ENCODE measurements around the gene ADGRD2.
A peak's percentile ranks its signal among the peaks of the same experiment; 100 is the strongest.
"Not testable (repeated sequence)": the region's sequence is repeated elsewhere in the genome, so short reads cannot be mapped to it uniquely, and the experiment has no call there.

ADGRD2 gene, protein sequence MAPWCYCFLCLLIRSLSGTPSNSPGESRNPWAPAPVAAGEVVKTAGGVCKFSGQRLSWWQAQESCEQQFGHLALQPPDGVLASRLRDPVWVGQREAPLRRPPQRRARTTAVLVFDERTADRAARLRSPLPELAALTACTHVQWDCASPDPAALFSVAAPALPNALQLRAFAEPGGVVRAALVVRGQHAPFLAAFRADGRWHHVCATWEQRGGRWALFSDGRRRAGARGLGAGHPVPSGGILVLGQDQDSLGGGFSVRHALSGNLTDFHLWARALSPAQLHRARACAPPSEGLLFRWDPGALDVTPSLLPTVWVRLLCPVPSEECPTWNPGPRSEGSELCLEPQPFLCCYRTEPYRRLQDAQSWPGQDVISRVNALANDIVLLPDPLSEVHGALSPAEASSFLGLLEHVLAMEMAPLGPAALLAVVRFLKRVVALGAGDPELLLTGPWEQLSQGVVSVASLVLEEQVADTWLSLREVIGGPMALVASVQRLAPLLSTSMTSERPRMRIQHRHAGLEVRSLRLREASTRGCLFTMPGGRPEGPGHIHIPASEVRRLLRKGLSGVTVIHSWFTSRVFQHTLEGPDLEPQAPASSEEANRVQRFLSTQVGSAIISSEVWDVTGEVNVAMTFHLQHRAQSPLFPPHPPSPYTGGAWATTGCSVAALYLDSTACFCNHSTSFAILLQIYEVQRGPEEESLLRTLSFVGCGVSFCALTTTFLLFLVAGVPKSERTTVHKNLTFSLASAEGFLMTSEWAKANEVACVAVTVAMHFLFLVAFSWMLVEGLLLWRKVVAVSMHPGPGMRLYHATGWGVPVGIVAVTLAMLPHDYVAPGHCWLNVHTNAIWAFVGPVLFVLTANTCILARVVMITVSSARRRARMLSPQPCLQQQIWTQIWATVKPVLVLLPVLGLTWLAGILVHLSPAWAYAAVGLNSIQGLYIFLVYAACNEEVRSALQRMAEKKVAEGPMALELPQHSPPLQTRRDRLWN

DNA sequence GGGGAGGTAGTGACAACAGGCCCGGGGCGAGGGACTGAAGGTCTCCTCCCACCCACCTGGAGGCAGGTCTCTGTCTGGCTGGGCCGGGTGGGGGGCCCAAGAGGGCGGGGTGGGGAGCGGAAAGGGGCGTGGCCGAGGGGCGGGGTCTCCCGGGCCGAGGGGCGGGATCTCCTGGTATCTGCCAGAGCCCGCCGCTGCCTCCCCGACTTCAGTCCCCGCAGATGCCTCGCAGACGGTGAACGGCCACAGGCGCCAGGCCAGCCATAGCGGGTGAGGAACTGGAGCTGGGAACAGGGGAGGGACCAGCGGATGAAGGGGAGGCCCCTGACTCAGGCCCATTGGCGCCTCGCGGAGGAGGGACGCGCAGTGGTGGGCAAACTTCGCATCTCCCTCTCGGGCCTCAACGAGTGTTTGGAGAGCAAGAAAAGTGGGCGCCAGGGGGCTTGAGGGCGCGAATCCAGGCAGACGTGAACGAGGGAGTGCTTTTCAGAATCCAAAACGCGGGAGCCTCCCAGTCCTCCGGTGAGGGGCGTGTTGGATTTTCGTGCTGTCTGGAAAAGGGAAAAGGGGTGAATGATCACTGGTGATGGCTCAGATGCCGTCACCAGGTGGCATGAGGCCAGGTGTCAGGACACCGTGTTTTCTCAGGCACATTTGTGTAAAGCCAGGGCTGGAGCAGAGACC, at the start of gene ADGRD2:
Gene ADGRD2, plus strand, starts transcription at position 211 of the 684 bp plus-strand sequence. CDS start 1,216 bp downstream, outside the sequence.
- no peak for DNase-seq (ENCODE audit: low read depth)

DNA sequence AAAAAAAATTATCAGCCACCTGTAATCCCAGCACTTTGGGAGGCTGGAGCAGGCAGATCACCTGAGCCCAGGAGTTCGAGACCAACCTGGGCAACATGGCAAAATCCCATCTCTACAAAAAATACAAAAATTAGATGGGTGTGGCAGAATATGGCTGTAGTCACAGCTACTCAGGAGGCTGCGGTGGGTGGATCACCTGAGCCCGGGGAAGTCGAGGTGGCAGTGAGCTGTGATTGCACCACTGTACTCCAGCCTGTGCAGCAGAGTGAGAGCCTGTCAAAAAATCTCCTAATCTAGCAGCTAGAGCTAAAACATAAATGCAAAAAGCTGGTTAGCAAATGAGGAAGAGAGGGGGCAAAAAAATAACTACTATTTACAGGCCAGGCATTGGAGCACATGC, 47.0 kb upstream of the ADGRD2 start:
- DNase-seq (ENCODE audit: low read depth), result no peak

DNA sequence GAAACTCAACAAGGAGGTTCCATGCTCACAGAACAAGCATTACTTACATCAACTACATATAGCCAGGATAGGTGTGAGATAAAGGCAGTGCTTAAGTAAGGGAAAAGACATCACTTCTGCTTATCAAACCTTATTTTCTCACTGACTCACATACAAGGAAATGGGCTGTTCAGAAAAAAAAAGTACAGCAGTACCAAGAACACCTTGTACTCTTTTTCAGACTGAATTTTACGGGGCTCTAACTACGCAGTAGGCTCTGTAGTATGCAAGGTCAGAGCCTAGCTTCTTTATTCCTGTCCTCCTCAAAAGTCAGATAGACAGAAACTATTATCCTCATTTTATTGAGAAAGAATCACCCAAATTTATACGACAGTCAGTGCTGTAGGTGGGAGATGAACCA, 40.8 kb upstream of the ADGRD2 start:
- DNase-seq (ENCODE audit: low read depth), result no peak

DNA sequence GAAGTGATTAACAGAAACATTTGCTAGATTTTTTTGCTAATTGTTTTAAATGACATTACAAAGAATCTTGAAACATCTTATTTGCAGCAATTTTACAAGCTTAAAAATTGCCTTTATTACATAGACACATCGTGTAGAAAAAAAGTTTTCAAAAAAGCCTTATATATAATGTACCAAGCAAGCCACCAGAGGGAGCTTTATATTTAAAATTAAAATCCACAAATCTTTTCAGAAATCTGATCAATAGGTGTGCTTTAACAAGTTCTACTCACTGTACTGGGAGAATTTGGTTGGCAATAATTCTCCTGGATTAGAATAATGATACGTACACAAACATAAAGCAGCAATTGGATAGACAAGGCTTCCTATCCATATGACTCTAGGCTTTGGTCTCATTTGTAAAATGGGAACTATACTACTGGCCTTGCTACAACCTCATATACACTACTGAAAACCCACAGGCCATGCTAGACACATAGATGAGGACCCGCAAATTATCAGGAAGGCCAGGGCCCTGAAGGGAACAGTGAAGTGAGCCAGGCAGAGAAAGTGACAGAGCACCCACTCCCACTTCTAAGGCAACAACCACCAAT, 39.8 kb upstream of the ADGRD2 start:
- DNase-seq (ENCODE audit: low read depth), result no peak

DNA sequence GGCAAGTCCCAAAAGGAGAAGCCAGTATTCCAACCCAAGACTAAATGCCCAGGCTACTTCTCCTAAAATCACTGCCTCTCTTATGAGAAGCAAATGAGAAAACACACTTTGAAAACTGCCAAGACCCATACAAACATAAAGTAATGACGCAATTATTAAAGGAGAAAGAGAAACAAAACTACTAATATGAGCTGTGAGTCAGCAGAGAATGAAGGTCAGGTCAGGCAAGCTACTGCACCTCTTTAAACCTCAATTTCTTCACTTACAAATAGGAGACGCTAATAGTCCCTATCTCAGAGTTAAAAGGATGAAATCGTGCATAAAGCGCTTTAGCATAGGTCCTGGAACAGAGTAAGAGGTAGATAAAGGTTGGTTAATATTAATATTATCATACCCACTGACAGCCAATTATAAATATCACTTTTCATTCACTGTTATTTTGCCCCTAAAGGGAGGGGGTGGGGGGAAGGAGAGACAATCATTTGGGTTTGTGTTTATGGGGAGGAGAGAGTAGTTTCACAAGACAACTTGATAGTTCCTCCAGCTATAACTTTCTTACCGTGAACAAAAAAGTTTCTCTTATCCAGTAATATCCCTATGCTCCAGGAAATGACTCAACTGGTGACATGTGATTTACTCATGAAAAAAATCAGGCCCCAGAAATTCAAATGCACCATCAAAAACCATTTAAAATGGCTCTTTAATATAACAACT, 38.6 kb upstream of the ADGRD2 start:
- no peak for DNase-seq (ENCODE audit: low read depth)

DNA sequence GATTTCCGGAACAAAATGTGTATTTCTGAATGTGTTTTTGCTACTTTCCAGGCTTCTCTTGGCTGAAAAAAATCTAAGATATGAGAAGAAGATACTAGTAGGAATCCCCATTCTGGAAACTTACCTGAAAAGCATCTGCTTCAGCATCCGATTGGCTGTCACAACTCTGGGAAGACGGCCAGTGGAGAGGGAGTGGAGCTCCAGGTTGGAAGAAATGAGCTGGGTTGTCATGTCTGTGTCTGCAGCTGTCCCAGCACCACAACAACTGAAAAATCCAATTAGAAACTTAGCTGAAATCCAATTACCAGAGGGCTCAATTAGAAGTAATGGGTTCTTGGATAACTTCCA, 38.0 kb upstream of the ADGRD2 start:
- no peak for DNase-seq (ENCODE audit: low read depth)

DNA sequence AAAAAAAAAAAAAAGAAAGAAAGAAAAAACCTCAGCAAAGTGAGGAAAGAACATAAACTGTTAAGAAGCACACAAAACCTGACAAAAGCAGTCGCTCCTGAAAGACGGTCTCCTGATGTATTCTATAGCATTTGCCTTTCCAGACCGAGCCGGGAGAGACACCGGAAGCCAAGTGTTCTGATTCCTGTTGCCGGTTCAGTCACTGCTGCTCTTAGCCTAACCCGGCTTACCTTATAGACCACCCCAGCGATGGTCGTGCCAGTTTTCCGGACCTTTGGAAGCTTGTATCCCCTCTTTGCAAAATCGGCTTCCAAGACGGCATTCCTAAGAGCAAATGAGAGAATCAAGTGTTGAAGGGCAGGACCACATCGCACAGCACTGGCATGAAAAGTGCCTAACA, 35.6 kb upstream of the ADGRD2 start:
- no peak for DNase-seq (ENCODE audit: low read depth)

DNA sequence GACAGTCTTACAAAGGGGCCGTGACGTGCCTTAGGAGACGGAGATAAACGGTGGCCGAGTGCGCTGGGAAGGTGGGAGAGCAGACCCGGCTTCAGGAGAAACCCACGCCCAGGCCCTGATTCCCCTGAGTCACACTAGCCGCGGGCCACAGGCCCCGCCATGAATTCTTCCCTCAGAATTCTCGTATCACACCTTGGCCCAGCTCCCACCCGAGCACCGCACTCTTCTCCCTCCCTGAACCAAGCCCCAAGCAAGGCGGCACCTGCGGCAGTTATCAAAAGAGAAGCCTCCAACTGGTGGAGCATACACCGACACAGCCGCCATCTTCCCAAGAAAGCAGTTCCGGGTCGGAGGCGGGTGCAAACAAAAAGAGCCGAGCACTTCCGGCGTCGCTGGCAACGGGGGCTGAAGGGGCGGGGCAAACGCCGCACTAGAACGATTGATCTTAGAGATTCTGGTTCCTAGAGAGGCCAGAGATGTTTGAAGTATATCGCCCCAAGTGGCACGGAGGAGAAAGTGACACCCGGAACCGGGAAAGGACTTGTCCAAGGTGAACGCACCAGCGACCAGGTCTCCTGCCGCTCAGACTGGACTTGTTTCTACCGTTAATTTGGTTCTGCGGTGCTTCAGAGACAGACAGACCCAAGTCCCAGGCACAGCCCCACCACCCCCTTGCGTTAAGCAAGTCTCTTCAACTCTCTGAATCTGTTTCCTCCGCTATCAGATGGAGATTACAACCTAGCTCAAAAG, 35.0 kb upstream of the ADGRD2 start, which contains the start of gene PSMB7:
Gene PSMB7, minus strand, starts transcription at position 341 of the 750 bp plus-strand sequence. Its CDS starts 17 bp downstream, at position 324.
- DNase-seq (ENCODE audit: low read depth), result peak; percentile 97

DNA sequence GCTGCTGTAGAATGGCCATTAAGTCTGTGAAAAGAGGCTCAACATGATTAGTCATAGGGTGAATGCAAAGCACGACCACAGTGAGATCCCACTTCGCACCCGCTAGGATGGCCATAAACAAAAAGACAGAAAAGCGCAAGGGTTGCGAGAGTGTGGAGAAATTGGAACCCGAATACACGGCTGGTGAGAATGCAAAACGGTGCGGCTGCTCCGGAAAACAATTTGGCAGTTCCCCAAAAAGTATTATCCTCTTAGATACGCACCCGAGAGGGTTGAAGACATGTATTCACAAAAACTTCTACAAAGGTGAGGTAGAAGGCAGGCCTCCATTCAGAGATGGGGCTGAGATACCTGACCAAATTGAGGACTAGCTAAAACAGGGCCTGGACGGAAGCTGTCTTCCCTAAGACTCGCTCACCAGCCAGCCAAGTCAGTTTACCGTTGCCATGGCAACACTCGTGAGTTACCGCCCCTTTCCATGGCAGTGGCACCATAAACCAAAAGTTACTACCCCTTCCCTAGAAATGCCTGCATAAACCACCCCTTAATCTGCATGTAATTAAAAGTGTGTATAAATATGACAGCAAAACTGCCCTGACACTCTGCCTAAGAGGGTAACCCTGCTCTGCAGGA, 34.3 kb upstream of the ADGRD2 start:
- no peak for DNase-seq (ENCODE audit: low read depth)

DNA sequence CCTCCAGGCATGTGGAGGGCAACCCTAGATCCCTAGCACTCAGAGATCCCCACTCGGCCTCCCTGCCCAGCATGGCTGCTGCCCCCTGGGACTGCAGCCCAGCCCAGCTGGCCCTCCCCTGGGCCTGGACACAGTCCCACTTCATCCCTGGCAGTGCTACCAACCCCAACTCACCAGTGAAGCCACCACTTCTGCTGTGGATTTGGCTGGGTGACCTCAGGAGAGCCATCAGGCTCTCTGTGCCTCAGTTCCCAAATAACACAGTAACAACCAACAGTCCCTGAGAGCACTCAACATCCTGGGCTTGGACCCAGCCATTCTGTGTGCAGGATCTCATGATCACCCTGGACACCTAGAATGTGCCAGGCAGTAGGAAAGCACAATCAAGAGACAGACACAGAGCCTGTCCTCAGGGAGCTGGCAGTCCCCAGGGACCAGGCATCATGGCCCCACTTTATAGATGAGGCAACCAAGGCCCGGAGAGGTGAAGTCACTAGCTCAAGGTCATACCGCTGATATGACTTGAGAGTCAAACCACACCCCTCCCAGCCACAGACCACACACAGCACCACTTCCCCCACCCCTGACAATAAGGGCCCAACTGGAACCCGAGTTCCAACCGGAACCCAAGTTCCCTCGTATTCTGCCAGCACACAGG, 30.3 kb upstream of the ADGRD2 start:
- DNase-seq (ENCODE audit: low read depth), result no peak

DNA sequence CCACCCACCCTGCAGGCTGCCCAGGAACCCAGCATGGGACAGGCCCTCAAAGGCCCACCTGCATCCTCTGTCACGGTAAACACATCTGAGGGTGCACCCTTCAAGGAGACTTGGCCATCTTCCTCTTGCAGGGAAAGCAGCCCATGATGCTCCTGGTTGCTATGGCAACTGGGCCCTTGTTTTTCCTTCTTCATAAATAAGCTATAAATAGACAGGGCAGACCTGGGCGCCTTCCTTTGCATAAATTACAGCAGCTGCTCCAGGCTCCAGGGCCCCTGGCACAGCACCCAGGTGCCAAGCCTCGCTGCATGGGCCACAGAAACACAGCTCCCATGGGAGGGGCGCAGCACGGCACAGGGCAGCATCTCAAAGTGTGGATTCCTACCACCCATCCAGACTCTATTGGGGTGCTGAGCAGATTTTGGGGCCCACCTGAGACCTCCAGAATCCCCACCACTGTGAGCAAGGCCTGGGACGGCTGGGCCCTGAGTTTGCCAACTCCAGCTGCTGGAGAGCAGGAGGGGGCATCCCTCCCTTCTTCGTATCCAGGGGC, 29.2 kb upstream of the ADGRD2 start:
- no peak for DNase-seq (ENCODE audit: low read depth)

DNA sequence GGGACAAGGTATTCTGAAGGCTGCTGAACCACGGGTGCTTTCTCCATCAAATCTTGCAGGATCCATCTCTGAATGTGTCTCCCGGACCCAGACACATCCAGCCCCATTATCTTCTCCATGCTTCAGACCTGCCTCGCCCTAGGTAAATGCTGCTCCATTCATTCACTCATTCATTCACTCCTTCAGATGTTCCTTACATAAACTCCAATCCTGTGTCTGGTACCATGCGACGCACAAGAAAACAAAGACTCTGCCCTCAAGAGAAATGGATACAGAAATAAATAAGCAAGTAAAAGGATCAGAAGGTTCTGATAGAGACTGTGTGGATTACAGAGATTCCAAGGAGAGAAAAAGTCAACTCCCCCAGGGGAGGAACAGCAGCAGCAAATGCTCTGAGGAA, 27.1 kb upstream of the ADGRD2 start:
- no peak for DNase-seq (ENCODE audit: low read depth)

DNA sequence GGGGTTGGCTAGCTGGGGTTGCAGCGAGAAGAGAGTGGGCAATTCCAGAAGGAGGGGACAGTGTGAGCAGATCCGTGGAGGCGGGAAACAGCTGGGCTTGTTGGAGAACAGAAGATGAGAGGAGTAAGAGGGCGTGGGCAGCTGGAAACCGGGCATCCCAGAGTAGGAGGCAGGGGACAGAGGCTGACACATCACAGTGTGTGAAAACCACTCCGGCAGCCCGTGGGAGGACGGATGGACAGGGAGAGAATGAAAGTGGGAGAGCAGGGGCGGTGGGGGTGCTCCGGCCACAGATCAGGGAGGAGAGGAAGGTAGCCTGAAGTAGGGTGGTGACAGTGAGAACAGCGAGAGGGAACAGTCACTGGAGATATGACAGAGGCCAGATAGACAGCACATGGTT, 26.7 kb upstream of the ADGRD2 start:
- DNase-seq (ENCODE audit: low read depth), result no peak

DNA sequence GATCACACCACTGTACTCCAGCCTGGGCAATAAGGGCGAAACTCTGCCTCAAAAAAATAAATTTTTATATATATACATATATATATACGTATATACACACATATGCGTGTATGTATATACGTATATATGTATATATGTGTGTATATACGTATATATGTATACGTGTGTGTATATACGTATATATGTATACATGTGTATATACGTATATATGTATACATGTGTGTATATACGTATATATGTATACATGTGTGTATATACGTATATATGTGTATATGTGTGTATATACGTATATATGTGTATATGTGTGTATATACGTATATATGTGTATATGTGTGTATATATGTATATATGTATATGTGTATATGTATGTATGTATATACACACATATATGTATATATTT, 24.5 kb upstream of the ADGRD2 start:
- DNase-seq (ENCODE audit: low read depth), result not testable (repeated sequence)

DNA sequence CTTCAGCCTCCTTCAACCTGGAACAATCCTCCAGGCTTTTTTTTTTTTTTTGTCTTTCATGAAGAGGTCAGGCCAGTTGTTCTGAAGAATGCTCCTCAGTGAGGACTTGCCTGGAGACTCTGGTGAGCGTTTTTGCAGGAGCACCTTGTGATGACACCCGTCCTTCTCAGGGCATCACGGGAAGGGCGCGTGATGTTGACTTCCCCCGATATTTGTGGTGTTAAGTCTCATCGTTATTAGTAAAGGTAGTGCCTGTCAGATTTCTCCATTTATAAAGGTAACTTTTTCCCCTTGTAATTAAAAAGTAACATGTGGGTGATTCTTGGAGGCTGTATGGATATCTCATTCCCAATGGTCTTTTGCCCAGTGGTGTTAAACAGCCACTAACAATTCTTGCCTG, 23.9 kb upstream of the ADGRD2 start:
- no peak for DNase-seq (ENCODE audit: low read depth)

DNA sequence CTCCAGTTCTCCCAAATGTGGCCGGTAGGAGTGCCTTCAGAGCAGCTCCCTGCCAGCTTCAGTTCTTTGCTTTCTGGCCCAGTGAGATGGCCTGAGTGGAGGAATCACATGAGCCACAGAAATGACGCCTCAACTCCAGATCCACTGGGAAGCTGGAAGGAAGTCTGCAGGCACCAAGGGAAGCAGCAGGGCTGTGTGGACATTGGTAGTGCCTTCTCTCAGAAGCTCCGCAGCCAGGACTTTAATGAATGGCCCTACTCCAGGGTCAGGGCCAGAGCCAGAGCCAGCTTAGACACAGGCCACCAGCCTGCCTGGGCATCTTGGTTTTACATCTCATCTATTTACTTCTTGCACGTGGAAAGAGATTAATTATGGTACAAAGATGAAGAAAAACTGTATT, 23.0 kb upstream of the ADGRD2 start:
- DNase-seq (ENCODE audit: low read depth), result no peak

DNA sequence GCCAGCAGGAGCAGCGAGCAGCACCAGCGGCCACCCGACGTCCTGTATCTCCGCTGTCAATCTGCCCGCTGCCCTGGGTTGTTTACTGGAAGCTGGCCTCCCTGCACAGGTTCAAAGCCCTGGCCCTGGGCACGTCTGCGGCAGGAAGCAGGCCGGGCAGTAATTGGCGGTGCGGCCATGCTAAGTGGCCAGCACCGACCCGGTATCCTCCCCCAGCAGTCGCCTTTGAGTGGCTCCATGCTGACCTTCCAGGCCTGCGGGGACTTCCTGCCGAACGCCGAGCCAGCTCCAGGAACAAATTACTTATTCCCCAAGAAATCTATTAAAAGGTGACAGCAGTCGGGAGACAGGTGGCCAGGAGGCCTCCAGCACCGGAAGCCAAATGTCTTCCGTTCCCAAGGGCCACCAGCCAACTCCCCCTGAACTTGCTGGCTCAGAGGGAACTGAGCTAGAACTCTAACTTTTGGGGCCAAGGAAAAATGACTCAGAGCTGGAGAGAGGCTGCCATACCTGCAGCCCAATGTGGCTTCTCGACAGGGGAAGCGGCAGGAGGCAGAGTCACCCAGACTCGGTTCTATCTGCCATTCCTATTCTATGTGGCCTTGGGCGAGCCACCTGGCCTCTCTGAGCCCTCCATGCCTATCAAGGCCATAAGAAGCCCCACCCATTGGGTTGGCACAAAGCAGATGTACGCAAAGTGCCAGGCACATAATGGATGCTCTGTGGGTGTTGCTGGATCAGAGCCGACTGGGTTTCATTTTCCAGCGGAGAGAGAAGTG, 21.3 kb upstream of the ADGRD2 start:
- no peak for DNase-seq (ENCODE audit: low read depth)

DNA sequence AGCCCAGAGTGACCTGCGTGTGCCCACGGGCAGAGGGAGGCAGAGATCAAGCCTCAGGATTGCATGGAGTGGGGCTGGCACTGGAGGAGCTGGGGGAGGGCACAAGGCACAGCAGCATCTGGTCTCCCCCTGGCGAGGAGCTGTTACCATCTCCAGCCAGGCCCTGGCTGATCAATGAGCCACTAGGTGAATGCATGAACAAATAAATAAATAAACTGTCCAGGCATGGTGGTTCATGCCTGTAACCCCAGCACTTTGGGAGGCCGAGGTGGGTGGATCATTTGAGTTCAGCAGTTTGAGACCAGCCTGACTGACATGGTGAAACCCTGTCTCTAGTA, 20.8 kb upstream of the ADGRD2 start:
- no peak for DNase-seq (ENCODE audit: low read depth)

DNA sequence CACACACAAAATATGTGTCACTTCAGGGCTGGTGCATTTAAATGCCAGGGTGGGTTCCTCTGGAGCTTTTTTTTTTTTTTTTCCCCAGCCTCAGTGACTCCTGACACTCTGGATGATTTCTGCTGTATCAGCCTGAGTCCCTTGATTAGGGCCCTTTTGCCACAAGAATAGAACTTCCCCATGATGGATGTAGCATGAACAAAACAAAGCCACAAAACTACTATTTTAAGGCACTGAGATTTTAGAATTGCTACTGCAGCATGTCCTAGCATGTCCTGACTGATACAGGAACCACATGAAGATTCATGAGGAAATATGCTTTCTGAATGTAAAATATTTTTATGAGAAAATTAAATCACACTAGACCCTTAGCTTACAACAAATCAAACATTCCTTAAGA, 13.9 kb upstream of the ADGRD2 start:
- DNase-seq (ENCODE audit: low read depth), result no peak

Measured in activated T-cell treated with anti-CD3 and anti-CD28 coated beads for 24 hours (primary cell).